Measurements from ENCODE around the gene SEL1L. TPM values are rescaled to one million over a fixed set of nuclear protein-coding genes. Genes with fewer than 3 reads are reported as not detected.
"Not testable (repeated sequence)": the region's sequence is repeated elsewhere in the genome, so short reads cannot be mapped to it uniquely, and the experiment has no call there.

Gene SEL1L
- total RNA-seq, 1 experiment from 2014 or later, result 21.5 TPM

GRCh38 chr14:81474148-81474492 is 59.5 kb downstream of the SEL1L start:
- no peak for DNase-seq (ENCODE audit: low spot score)

- DNase-seq (ENCODE audit: low spot score), result no peak
Observed at GRCh38 chr14:81473456-81474147, 60.1 kb downstream of the SEL1L start.

- DNase-seq (ENCODE audit: low spot score), result no peak
Observed at GRCh38 chr14:81472096-81472800, 61.4 kb downstream of the SEL1L start.

GRCh38 chr14:81471062-81471461 is 62.6 kb downstream of the SEL1L start:
- DNase-seq (ENCODE audit: low spot score), result no peak

GRCh38 chr14:81470557-81470826 is 63.2 kb downstream of the SEL1L start:
- not testable (repeated sequence) for DNase-seq (ENCODE audit: low spot score)

- DNase-seq (ENCODE audit: low spot score), result no peak
Observed at GRCh38 chr14:81466854-81467253, 66.8 kb downstream of the SEL1L start.

GRCh38 chr14:81465507-81466228 is 68.0 kb downstream of the SEL1L start:
- no peak for DNase-seq (ENCODE audit: low spot score)

- DNase-seq (ENCODE audit: low spot score), result not testable (repeated sequence)
Observed at GRCh38 chr14:81465003-81465392, 68.7 kb downstream of the SEL1L start.

- DNase-seq (ENCODE audit: low spot score), result peak; percentile 63
Observed at GRCh38 chr14:81464253-81465002, 69.2 kb downstream of the SEL1L start.

- not testable (repeated sequence) for DNase-seq (ENCODE audit: low spot score)
Observed at GRCh38 chr14:81462356-81462755, 71.3 kb downstream of the SEL1L start.

- DNase-seq (ENCODE audit: low spot score), result no peak
Observed at GRCh38 chr14:81459912-81460311, 73.7 kb downstream of the SEL1L start.

GRCh38 chr14:81458352-81458751 is 75.3 kb downstream of the SEL1L start:
- DNase-seq (ENCODE audit: low spot score), result no peak

GRCh38 chr14:81455390-81455789 is 78.3 kb downstream of the SEL1L start:
- DNase-seq (ENCODE audit: low spot score), result no peak

GRCh38 chr14:81454572-81455218 is 79.0 kb downstream of the SEL1L start:
- DNase-seq (ENCODE audit: low spot score), result no peak

- DNase-seq (ENCODE audit: low spot score), result peak; percentile 62
Observed at GRCh38 chr14:81453166-81453766, 80.4 kb downstream of the SEL1L start.

GRCh38 chr14:81452341-81453133 is 81.1 kb downstream of the SEL1L start:
- no peak for DNase-seq (ENCODE audit: low spot score)

GRCh38 chr14:81450976-81451375 is 82.7 kb downstream of the SEL1L start:
- DNase-seq (ENCODE audit: low spot score), result no peak

- no peak for DNase-seq (ENCODE audit: low spot score)
Observed at GRCh38 chr14:81450100-81450531, 83.5 kb downstream of the SEL1L start.

GRCh38 chr14:81449576-81449975 is 84.1 kb downstream of the SEL1L start:
- no peak for DNase-seq (ENCODE audit: low spot score)

GRCh38 chr14:81449114-81449513 is 84.5 kb downstream of the SEL1L start:
- DNase-seq (ENCODE audit: low spot score), result no peak
